Right atrium auricular region (tissue), 2 donors: ENCODE measurements around the gene CYFIP2. TPM values are rescaled to one million over a fixed set of nuclear protein-coding genes. Genes with fewer than 3 reads are reported as not detected.
"Not testable (repeated sequence)": the region's sequence is repeated elsewhere in the genome, so short reads cannot be mapped to it uniquely, and the experiment has no call there.

Source experiments
- DNase-seq: peaks from one replicate; pipeline ENCODE4 v3.0.0-alpha.2; 2019; ENCODE audit warnings: low spot score
- H3K27ac ChIP-seq, 2 donors: fragments of 200-600 bp; sonication (generic); 1 replicate in 1 of 2; 2 replicates in 1 of 2; pipeline ENCODE4 v1.5.1; 2016 to 2019
- H3K27me3 ChIP-seq, 2 donors: fragments of 200-600 bp; sonication (generic); one replicate each; pipeline versions ENCODE4 v1.5.1 to v1.6.0; 2017 to 2019
- H3K36me3 ChIP-seq: fragments of 200-600 bp; sonication (generic); one replicate; pipeline ENCODE4 v1.5.1; 2016
- H3K4me1 ChIP-seq, 2 donors: fragments of 200-600 bp; sonication (generic); one replicate each; pipeline versions ENCODE4 v1.5.1 to v1.6.0; 2017 to 2019
- H3K4me3 ChIP-seq, 2 donors: fragments of 200-600 bp; sonication (generic); 1 replicate in 1 of 2; 2 replicates in 1 of 2; pipeline ENCODE4 v1.5.1; 2017 to 2019; ENCODE audit warnings: mild to moderate bottlenecking in 1 of 2, moderate library complexity in 1 of 2
- H3K9me3 ChIP-seq, 2 donors: fragments of 200-600 bp; sonication (generic); one replicate each; pipeline ENCODE4 v1.5.1; 2019
- CTCF ChIP-seq, 2 donors: fragments of 200-600 bp; sonication (generic); IDR thresholded peaks; one replicate each; pipeline ENCODE4 v1.5.1; 2019; ENCODE audit warnings: antibody characterized with exemption in 2 of 2
- total RNA-seq, 2 donors: library from RNA; depleted of rRNA; stranded (reverse); fragments of >200 nt; gene quantifications; one replicate each; pipeline ENCODE4 v1.1.0, GENCODE V29; 2016

The CYFIP2 gene
- total RNA-seq, 2 donors from 2014 or later = 51.5 to 55.4 TPM

GRCh38 chr5:157415838-157416237, 149.9 kb downstream of the CYFIP2 start:
- H3K4me3 ChIP-seq = no peak overlapping the region
- no peak for DNase-seq
- H3K27me3 ChIP-seq = no peaks in the 10 kb centered on the region
- TF ChIP-seq CTCF (IDR thresholded peaks at IDR 0.05) = no peak
- H3K27ac ChIP-seq = no peak overlapping the region
- no peaks in the 10 kb centered on the region for H3K9me3 ChIP-seq
- H3K36me3 ChIP-seq = no peaks in the 10 kb centered on the region
- no peaks in the 10 kb centered on the region for H3K4me1 ChIP-seq

GRCh38 chr5:157419521-157419920, 153.6 kb downstream of the CYFIP2 start:
- not testable (repeated sequence) for H3K36me3 ChIP-seq, H3K9me3 ChIP-seq, H3K27ac ChIP-seq, H3K4me3 ChIP-seq, DNase-seq, H3K4me1 ChIP-seq, H3K27me3 ChIP-seq

- H3K36me3 ChIP-seq, H3K4me3 ChIP-seq, DNase-seq, H3K27me3 ChIP-seq, H3K4me1 ChIP-seq, H3K9me3 ChIP-seq, H3K27ac ChIP-seq: not testable (repeated sequence)
Observed at GRCh38 chr5:157429920-157430319, 164.0 kb downstream of the CYFIP2 start.

- Histone ChIP-seq H3K9me3 (no peaks in the 10 kb centered on the region), H3K27ac (no peak overlapping the region), H3K4me1 (no peaks in the 10 kb centered on the region), H3K36me3 (no peaks in the 10 kb centered on the region), H3K4me3 (no peak overlapping the region), H3K27me3 (no peaks in the 10 kb centered on the region)
- peak; percentile 19 to 71 for TF ChIP-seq CTCF (IDR thresholded peaks at IDR 0.05)
- no peak for DNase-seq
Observed at GRCh38 chr5:157431544-157432200, 165.7 kb downstream of the CYFIP2 start.

- no peak for TF ChIP-seq CTCF (IDR thresholded peaks at IDR 0.05)
- DNase-seq = no peak
- Histone ChIP-seq H3K4me1 (no peaks in the 10 kb centered on the region), H3K27me3 (no peaks in the 10 kb centered on the region), H3K27ac (no peak overlapping the region), H3K36me3 (no peaks in the 10 kb centered on the region), H3K4me3 (no peak overlapping the region), H3K9me3 (no peaks in the 10 kb centered on the region)
Observed at GRCh38 chr5:157434096-157434495, 168.2 kb downstream of the CYFIP2 start.

- Histone ChIP-seq H3K4me1 (no peaks in the 10 kb centered on the region), H3K4me3 (no peak overlapping the region), H3K27me3 (no peaks in the 10 kb centered on the region), H3K9me3 (no peaks in the 10 kb centered on the region), H3K36me3 (no peaks in the 10 kb centered on the region), H3K27ac (no peak overlapping the region)
- TF ChIP-seq CTCF (IDR thresholded peaks at IDR 0.05) = no peak
- no peak for DNase-seq
Observed at GRCh38 chr5:157443041-157443549, 177.2 kb downstream of the CYFIP2 start.

GRCh38 chr5:157444224-157444623, 178.3 kb downstream of the CYFIP2 start:
- no peaks in the 10 kb centered on the region for H3K27me3 ChIP-seq
- no peak for DNase-seq
- no peak for TF ChIP-seq CTCF (IDR thresholded peaks at IDR 0.05)
- no peak overlapping the region for H3K27ac ChIP-seq
- no peak overlapping the region for H3K4me3 ChIP-seq
- H3K36me3 ChIP-seq = no peaks in the 10 kb centered on the region
- no peaks in the 10 kb centered on the region for H3K9me3 ChIP-seq
- H3K4me1 ChIP-seq = peaks cover 0 to 3% of the 10 kb centered on the region in 2 donors
